Measurements from ENCODE around the gene ATRX.
"Not testable (repeated sequence)": the region's sequence is repeated elsewhere in the genome, so short reads cannot be mapped to it uniquely, and the experiment has no call there.

DNA sequence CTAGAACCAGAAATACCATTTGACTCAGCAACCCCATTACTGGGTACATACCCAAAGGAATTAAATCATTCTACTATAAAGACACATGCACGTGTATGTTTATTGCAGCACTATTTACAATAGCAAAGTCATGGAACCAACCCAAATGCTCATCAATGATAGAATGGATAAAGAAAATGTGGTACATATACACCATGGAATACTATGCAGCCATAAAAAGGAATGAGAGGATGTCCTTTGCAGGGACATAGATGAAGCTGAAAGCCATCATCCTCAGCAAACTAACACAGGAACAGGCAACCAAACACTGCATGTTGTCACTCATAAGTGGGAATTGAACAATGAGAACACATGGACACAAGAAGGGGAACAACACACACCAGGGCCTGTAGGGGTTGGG is 285.9 kb downstream of the ATRX start:
- not testable (repeated sequence) for TF ChIP-seq ZBTB1 (tag by site-specific recombination; IDR thresholded peaks at IDR 0.05); PATZ1 (tag by site-specific recombination; IDR thresholded peaks at IDR 0.05); CTCF (tag by site-specific recombination; IDR thresholded peaks at IDR 0.05); ZNF514 (tag by site-specific recombination; IDR thresholded peaks at IDR 0.05); ZNF449 (tag by site-specific recombination; IDR thresholded peaks at IDR 0.05); SCRT1 (tag by site-specific recombination; IDR thresholded peaks at IDR 0.05; ENCODE audit: borderline replicate concordance); KLF16 (tag by site-specific recombination; IDR thresholded peaks at IDR 0.05)
- TF ChIP-seq, protein P1, sequence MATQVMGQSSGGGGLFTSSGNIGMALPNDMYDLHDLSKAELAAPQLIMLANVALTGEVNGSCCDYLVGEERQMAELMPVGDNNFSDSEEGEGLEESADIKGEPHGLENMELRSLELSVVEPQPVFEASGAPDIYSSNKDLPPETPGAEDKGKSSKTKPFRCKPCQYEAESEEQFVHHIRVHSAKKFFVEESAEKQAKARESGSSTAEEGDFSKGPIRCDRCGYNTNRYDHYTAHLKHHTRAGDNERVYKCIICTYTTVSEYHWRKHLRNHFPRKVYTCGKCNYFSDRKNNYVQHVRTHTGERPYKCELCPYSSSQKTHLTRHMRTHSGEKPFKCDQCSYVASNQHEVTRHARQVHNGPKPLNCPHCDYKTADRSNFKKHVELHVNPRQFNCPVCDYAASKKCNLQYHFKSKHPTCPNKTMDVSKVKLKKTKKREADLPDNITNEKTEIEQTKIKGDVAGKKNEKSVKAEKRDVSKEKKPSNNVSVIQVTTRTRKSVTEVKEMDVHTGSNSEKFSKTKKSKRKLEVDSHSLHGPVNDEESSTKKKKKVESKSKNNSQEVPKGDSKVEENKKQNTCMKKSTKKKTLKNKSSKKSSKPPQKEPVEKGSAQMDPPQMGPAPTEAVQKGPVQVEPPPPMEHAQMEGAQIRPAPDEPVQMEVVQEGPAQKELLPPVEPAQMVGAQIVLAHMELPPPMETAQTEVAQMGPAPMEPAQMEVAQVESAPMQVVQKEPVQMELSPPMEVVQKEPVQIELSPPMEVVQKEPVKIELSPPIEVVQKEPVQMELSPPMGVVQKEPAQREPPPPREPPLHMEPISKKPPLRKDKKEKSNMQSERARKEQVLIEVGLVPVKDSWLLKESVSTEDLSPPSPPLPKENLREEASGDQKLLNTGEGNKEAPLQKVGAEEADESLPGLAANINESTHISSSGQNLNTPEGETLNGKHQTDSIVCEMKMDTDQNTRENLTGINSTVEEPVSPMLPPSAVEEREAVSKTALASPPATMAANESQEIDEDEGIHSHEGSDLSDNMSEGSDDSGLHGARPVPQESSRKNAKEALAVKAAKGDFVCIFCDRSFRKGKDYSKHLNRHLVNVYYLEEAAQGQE (tag by site-specific recombination; IDR thresholded peaks at IDR 0.05) = not testable (repeated sequence)
